ENCODE results near the gene L3MBTL4. TPM values are rescaled to one million over a fixed set of nuclear protein-coding genes. Genes with fewer than 3 reads are reported as not detected.

Gene L3MBTL4
- polyA plus RNA-seq, 1 of the 3 experiments (the other 2 are of a cell fraction) = 0.02 TPM

GRCh38 chr18:6428851-6429395 is 14.2 kb upstream of the L3MBTL4 start:
- no peaks in the 10 kb centered on the region for H3K27me3 ChIP-seq (ENCODE audit: insufficient read depth)
- no peak overlapping the region for H2AFZ ChIP-seq (ENCODE audit: low read depth)
- no peaks in the 10 kb centered on the region for H3K36me3 ChIP-seq (replicated peaks in 1 of 2; ENCODE audit: control insufficient read depth in 1 of 2, insufficient read depth in 2 of 2, low read length in 1 of 2)
- H3K79me2 ChIP-seq (ENCODE audit: insufficient read depth) = no peaks in the 10 kb centered on the region
- H3K27ac ChIP-seq (ENCODE audit: low read depth in 2 of 2, low read length in 1 of 2) = no peak overlapping the region
- no peak for TF ChIP-seq NFIC (IDR thresholded peaks at IDR 0.05; ENCODE audit: borderline replicate concordance)
- TF ChIP-seq YY1 (IDR thresholded peaks at IDR 0.05; ENCODE audit: low read depth) = no peak
- no peak for TF ChIP-seq GATA2 (CRISPR knock-in tag; IDR thresholded peaks at IDR 0.05)
- TF ChIP-seq MEF2A (IDR thresholded peaks at IDR 0.05; ENCODE audit: borderline replicate concordance, low read depth) = no peak
- no peak for TF ChIP-seq POLR2AphosphoS5 (IDR thresholded peaks at IDR 0.05; ENCODE audit: low read depth, low read length)
- no peak for TF ChIP-seq EP300 (IDR thresholded peaks at IDR 0.05; ENCODE audit: borderline replicate concordance in 1 of 2, low read depth in 1 of 2, low read length in 1 of 2)
- TF ChIP-seq GABPA (IDR thresholded peaks at IDR 0.05; ENCODE audit: low read depth) = no peak
- TF ChIP-seq CTCF (IDR thresholded peaks at IDR 0.05) = no peak
- TF ChIP-seq RAD21 (IDR thresholded peaks at IDR 0.05; ENCODE audit: low read length) = no peak
- no peak for TF ChIP-seq TAF1 (IDR thresholded peaks at IDR 0.05; ENCODE audit: borderline replicate concordance, low read depth, low read length)
- no peak overlapping the region for H3K9ac ChIP-seq
- ChIA-PET CTCF (no interaction called here), POLR2A (no interaction called here)
- H3K9me2 ChIP-seq = no peaks in the 10 kb centered on the region
- peaks cover 0 to 3% of the 10 kb centered on the region in 2 experiments; a peak in 1 of 4 replicates for H3K4me1 ChIP-seq (ENCODE audit: control insufficient read depth in 1 of 2, insufficient read depth in 2 of 2, low read depth in 1 of 2, low read length in 1 of 2)
- WGBS (ENCODE audit: low lambda C conversion rate) = 11% methylated on average over 3 of the region's 3 CpGs
- H3K4me3 ChIP-seq (ENCODE audit: low read depth in 2 of 2, low read length in 1 of 2) = no peak overlapping the region
- no peaks in the 10 kb centered on the region for H4K20me1 ChIP-seq (ENCODE audit: insufficient read depth)
- no peaks in the 10 kb centered on the region for H3F3A ChIP-seq (replicated peaks; ENCODE audit: insufficient read depth)
- no peaks in the 10 kb centered on the region for H3K9me3 ChIP-seq
- DNase-seq = no peak
- no peak overlapping the region for H3K4me2 ChIP-seq

- DNase-seq = no peak
- ChIA-PET POLR2A (no interaction called here), CTCF (interaction anchor here (0.6 to 1.4 kb wide), 3 partner anchors 9 to 55 kb away, joined by 3 to 5 read pairs (median 3); no protein-coding TSS in a partner anchor)
- H4K20me1 ChIP-seq (ENCODE audit: insufficient read depth) = no peaks in the 10 kb centered on the region
- TF ChIP-seq ELF1 (IDR thresholded peaks at IDR 0.05) = no peak
- TF ChIP-seq USF2 (IDR thresholded peaks at IDR 0.05; ENCODE audit: borderline replicate concordance, low read depth, low read length) = no peak
- TF ChIP-seq ZBTB33 (IDR thresholded peaks at IDR 0.05; ENCODE audit: borderline replicate concordance, low read depth) = no peak
- TF ChIP-seq TEAD4 (IDR thresholded peaks at IDR 0.05; ENCODE audit: borderline replicate concordance, insufficient read depth) = no peak
- no peak for TF ChIP-seq RFX5 (IDR thresholded peaks at IDR 0.05; ENCODE audit: low read length)
- TF ChIP-seq PBX3 (IDR thresholded peaks at IDR 0.05) = no peak
- no peak for TF ChIP-seq CTCF (IDR thresholded peaks at IDR 0.05)
- H3F3A ChIP-seq (replicated peaks; ENCODE audit: insufficient read depth) = no peaks in the 10 kb centered on the region
- H3K9ac ChIP-seq = no peak overlapping the region
- H3K36me3 ChIP-seq (replicated peaks in 1 of 2; ENCODE audit: control insufficient read depth in 1 of 2, insufficient read depth in 2 of 2, low read length in 1 of 2) = no peaks in the 10 kb centered on the region
- no peaks in the 10 kb centered on the region for H3K9me3 ChIP-seq
- H3K4me3 ChIP-seq (ENCODE audit: low read depth in 2 of 2, low read length in 1 of 2) = no peak overlapping the region
- H3K4me1 ChIP-seq (ENCODE audit: control insufficient read depth in 1 of 2, insufficient read depth in 2 of 2, low read depth in 1 of 2, low read length in 1 of 2) = peaks cover 0 to 3% of the 10 kb centered on the region in 2 experiments; a peak in 1 of 4 replicates
- no peaks in the 10 kb centered on the region for H3K27me3 ChIP-seq (ENCODE audit: insufficient read depth)
- H3K4me2 ChIP-seq = no peak overlapping the region
- no peak overlapping the region for H3K27ac ChIP-seq (ENCODE audit: low read depth in 2 of 2, low read length in 1 of 2)
- H3K9me2 ChIP-seq = no peaks in the 10 kb centered on the region
- no peak overlapping the region for H2AFZ ChIP-seq (ENCODE audit: low read depth)
- no peaks in the 10 kb centered on the region for H3K79me2 ChIP-seq (ENCODE audit: insufficient read depth)
- WGBS (ENCODE audit: low lambda C conversion rate) = 45% methylated on average over 1 of the region's 1 CpG
Measured at GRCh38 chr18:6427286-6427685, 12.6 kb upstream of the L3MBTL4 start.

Measured in SK-N-SH (cell line).